Stomach (tissue), 4 donors: ENCODE measurements around the gene KCNH8.

Source experiments
- POLR2A ChIP-seq, 4 donors: fragments of 450-650 bp; IDR thresholded peaks; one replicate each; pipeline ENCODE4 v1.6.1; 2016; ENCODE audit warnings: antibody characterized with exemption in 4 of 4, control low read depth in 2 of 4, mild to moderate bottlenecking in 1 of 4, moderate library complexity in 1 of 4
- TF ChIP-seq, protein P1 (sequence below), 7 experiments: fragments of 450-650 bp in 4 of 7; fragments of 200-600 bp in 3 of 7; sonication (generic) in 3 of 7; IDR thresholded peaks; one replicate each; pipeline ENCODE4 v1.5.1; 2016 to 2019; ENCODE audit warnings: antibody characterized with exemption in 7 of 7, control low read depth in 2 of 7, mild to moderate bottlenecking in 1 of 7

DNA sequence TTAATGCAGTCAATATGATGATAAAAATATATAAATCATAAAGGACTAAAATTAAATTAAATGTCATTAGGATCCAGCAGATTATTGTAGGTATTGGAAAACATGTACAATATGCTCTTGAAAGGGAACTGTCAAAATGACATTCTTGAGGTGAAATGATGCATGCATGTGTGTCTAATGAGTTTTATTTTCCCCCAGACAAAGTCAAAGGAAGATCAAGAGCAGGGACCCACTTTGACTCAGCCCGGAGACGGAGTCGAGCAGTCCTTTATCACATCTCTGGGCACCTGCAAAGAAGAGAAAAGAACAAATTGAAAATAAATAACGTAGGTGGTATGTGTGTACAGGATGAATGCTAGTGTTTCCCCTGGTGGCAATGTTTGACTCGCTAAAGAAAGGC lies 194.1 kb downstream of the KCNH8 start:
- TF ChIP-seq, protein P1, sequence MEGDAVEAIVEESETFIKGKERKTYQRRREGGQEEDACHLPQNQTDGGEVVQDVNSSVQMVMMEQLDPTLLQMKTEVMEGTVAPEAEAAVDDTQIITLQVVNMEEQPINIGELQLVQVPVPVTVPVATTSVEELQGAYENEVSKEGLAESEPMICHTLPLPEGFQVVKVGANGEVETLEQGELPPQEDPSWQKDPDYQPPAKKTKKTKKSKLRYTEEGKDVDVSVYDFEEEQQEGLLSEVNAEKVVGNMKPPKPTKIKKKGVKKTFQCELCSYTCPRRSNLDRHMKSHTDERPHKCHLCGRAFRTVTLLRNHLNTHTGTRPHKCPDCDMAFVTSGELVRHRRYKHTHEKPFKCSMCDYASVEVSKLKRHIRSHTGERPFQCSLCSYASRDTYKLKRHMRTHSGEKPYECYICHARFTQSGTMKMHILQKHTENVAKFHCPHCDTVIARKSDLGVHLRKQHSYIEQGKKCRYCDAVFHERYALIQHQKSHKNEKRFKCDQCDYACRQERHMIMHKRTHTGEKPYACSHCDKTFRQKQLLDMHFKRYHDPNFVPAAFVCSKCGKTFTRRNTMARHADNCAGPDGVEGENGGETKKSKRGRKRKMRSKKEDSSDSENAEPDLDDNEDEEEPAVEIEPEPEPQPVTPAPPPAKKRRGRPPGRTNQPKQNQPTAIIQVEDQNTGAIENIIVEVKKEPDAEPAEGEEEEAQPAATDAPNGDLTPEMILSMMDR (IDR thresholded peaks at IDR 0.05), result no peak
- TF ChIP-seq POLR2A (IDR thresholded peaks at IDR 0.05), result no peak
